Epithelial cell of esophagus (primary cell): ENCODE data around the gene SRL.

Experiments
- DNase-seq: peaks from one replicate; pipeline ENCODE4 v3.0.0; 2010; ENCODE audit warnings: low read depth
- H3K4me3 ChIP-seq: 2 replicates; pipeline ENCODE4 v1.5.1; 2011; ENCODE audit warnings: mild to moderate bottlenecking, low read length, control low read depth
- TF ChIP-seq, protein P1 (sequence below): IDR thresholded peaks from 2 replicates; pipeline ENCODE4 v1.5.1; 2011; ENCODE audit warnings: low read depth, mild to moderate bottlenecking, low read length, control low read depth, inconsistent platforms; ENCODE audit not compliant: insufficient read depth; ENCODE audit errors: missing control alignments

The SRL gene

DNA sequence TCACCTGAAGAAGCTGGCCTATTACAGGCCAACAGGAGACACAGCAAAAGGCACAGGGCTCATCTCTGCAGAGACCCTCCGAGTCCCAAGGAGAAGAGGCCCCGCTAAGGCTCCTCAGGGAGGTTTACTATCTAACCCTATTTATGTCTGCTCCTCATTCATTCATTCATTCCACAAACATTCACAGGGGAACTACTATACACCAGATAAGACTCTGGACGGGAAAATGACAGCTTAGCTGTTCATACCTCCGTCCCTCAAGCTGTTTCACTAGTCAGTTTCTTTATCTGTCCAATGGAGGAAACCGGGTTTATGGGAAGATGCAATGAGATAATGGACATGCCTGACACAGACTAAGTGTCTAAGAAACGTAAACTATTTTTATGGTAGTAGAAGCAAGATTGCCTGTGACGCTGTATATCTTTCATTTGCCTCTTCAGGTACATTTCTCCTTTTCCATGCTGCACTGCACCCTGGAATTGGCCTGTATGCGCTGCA, 62.1 kb downstream of the SRL start:
- TF ChIP-seq, protein P1, sequence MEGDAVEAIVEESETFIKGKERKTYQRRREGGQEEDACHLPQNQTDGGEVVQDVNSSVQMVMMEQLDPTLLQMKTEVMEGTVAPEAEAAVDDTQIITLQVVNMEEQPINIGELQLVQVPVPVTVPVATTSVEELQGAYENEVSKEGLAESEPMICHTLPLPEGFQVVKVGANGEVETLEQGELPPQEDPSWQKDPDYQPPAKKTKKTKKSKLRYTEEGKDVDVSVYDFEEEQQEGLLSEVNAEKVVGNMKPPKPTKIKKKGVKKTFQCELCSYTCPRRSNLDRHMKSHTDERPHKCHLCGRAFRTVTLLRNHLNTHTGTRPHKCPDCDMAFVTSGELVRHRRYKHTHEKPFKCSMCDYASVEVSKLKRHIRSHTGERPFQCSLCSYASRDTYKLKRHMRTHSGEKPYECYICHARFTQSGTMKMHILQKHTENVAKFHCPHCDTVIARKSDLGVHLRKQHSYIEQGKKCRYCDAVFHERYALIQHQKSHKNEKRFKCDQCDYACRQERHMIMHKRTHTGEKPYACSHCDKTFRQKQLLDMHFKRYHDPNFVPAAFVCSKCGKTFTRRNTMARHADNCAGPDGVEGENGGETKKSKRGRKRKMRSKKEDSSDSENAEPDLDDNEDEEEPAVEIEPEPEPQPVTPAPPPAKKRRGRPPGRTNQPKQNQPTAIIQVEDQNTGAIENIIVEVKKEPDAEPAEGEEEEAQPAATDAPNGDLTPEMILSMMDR = no peak
- H3K4me3 ChIP-seq = no peak overlapping the region

DNA sequence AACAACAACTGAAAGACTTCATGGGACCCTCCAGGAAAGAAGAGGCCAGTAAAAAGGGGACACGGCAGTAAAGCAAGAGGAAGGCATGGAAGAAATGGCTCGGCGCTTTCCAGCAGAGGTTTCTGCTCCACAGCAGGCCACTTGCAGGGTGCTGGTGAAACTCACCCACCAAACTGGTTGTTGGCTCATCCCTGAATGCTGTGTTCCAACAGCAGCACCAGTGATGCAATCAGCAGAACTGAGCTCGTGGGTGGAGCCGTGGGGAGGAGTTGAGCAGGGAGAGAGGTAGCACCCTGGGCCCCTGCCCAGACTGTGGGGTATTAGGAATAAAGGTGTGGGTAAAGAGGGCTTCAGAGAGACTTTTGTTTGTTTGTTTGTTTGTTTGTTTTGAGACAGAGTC, 62.9 kb downstream of the SRL start:
- peak; percentile 96 for DNase-seq
- TF ChIP-seq, protein P1 = no peak
- H3K4me3 ChIP-seq = no peak overlapping the region

More for the DNA sequence above, 62.1 kb downstream of the SRL start:
- no peak for DNase-seq

DNA sequence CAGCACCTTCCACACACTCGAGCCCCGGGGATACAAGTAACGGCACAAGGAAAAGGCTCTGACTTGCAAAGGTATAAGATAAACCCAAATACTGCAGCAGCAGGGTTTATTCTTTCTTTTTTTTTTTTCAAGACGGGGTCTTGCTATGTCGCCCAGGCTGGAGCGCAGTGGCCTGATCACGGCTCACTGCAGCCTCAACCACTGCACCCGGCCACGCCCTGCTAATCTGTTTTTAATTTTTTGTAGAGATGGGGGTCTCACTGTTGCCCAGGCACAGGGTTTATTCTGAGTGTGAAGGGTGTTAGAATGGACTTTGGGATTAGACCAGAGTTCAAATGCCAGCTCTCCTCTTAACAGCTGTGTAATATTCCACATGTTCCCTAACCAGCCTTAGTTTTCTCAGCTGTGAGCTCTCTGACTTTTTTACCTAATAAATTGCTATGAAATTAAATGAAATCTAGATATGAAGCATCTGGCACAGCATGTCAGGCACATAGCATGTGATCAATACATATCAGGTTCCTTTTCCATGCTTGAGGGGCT, 63.3 kb downstream of the SRL start:
- DNase-seq = no peak
- TF ChIP-seq, protein P1 = no peak
- no peak overlapping the region for H3K4me3 ChIP-seq

DNA sequence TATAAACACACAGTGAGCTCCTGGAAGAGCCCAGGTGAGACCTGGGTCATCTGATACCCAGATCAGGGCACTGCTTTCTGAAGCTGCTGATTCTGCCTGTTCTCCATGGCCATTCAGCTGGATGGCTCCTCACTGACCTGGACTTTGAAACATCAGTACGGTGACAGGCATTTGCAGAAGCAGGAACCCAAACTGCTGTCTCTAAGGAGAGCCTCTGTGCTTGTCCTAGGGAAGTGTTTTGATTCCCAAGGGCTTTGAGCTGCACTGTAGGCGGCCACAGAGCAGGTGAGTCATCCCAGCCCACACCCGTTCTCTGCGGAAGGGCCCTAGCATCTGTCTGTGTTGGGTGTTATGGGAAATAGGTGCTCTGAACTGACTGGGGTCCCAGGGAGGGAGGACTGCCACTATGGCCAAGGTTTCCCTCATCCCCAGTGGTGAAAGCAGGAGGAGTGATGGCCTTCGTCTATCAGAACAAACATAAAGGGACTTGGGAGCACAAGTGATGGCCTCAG, 64.9 kb downstream of the SRL start:
- TF ChIP-seq, protein P1 = no peak
- H3K4me3 ChIP-seq = no peak overlapping the region
- peak; percentile 77 for DNase-seq

DNA sequence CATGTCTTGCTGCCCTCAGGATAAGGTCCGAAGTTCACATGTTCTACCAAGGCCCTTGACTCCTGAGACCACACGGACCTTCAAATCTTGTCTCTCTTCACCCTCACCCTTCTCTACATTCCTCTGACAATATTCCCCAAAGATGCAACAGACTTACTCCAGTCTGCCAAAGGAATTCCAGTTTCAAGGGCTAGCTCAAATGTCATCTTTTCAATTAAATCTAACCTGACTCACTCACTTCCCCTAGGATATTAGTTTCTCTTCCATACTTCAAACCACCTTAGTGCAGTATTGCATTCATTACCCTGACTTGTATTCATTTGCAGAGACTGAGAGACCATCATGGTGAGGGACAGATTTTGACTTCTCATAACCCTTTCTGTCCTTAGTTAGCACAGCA, 66.0 kb downstream of the SRL start:
- TF ChIP-seq, protein P1 = no peak
- no peak overlapping the region for H3K4me3 ChIP-seq
- DNase-seq = no peak

DNA sequence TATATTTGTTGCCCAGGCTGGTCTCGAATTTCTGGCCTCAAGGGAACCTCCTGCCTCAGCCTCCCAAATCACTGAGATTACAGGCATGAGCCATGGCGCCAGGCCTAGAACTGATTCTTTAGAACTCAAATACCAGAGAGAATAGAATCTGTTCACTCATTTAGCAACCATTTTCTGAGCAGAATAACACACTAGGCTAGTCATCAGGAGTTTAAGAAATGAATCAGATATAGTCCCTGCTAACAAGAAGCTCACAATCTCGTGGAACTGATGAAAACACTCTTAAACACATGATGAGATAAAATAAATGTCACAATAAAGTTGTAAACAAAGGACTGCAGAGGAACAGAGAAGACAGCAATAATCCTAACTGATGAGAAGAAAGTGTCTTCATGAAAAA, 69.8 kb downstream of the SRL start:
- TF ChIP-seq, protein P1 = no peak
- H3K4me3 ChIP-seq = no peak overlapping the region
- peak; percentile 26 for DNase-seq

DNA sequence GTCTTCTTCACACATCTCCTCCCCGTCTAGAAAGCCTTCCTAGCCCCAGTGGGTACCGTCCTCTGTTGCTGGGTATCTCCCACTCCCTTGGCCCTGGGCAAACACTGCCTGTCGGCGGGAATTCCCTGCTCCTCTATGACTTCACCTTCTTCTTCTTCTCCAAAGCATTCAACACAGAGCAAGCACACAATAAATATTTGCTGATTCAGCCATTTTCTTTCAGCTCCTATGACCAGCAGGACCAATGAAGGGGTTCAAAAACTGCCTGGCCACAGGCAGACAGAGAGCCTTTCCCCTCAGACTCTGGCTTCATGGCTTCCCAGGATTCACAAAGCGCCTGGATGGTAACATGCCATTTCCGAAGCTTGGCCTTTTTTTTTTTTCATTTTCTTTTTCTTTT, 72.5 kb downstream of the SRL start:
- TF ChIP-seq, protein P1 = no peak
- H3K4me3 ChIP-seq = no peak overlapping the region
- no peak for DNase-seq
